Osteoblast (primary cell): ENCODE measurements around the gene INVS. TPM values are rescaled to one million over a fixed set of nuclear protein-coding genes. Genes with fewer than 3 reads are reported as not detected.

Experiments used
- DNase-seq: peaks from one replicate; pipeline ENCODE4 v3.0.0; 2011; ENCODE audit warnings: low spot score, mixed read lengths; ENCODE audit not compliant: insufficient read length; ENCODE audit errors: missing footprints
- H2AFZ ChIP-seq: 2 replicates; pipeline ENCODE4 v1.6.0; 2011; ENCODE audit warnings: mild to moderate bottlenecking, low read length
- H3K27ac ChIP-seq: 2 replicates; pipeline ENCODE4 v1.5.1; 2011; ENCODE audit warnings: mild to moderate bottlenecking, low read depth, low read length, moderate library complexity
- H3K27me3 ChIP-seq: 2 replicates; pipeline ENCODE4 v1.6.0; 2012; ENCODE audit warnings: mild to moderate bottlenecking, control low read depth, inconsistent platforms, low read length, moderate library complexity; ENCODE audit not compliant: insufficient read depth
- H3K36me3 ChIP-seq: 2 replicates; pipeline ENCODE4 v1.5.1; 2011; ENCODE audit warnings: mild to moderate bottlenecking, low read length, control low read depth, moderate library complexity; ENCODE audit not compliant: insufficient read depth
- H3K4me1 ChIP-seq: 2 replicates; pipeline ENCODE4 v1.5.1; 2011; ENCODE audit warnings: mild to moderate bottlenecking, low read length, control low read depth, moderate library complexity; ENCODE audit not compliant: insufficient read depth
- H3K4me2 ChIP-seq: 2 replicates; pipeline ENCODE4 v1.6.0; 2011; ENCODE audit warnings: mild to moderate bottlenecking, low read length; ENCODE audit not compliant: insufficient read depth
- H3K4me3 ChIP-seq: fragments of 200-600 bp; sonication (generic); 3 replicates; pipeline ENCODE4 v1.5.1; 2012; ENCODE audit warnings: mild to moderate bottlenecking, low read length, inconsistent platforms; ENCODE audit not compliant: insufficient read depth
- H3K79me2 ChIP-seq: 2 replicates; pipeline ENCODE4 v1.6.0; 2012; ENCODE audit warnings: mild to moderate bottlenecking, low read length, control low read depth, inconsistent platforms; ENCODE audit not compliant: insufficient read depth
- H3K9me3 ChIP-seq: 2 replicates; pipeline ENCODE4 v1.5.1; 2011; ENCODE audit warnings: low read depth, low read length, control low read depth
- H4K20me1 ChIP-seq: 2 replicates; pipeline ENCODE4 v1.6.0; 2012; ENCODE audit warnings: mild to moderate bottlenecking, low read length, control low read depth; ENCODE audit not compliant: insufficient read depth
- CTCF ChIP-seq: IDR thresholded peaks from 2 replicates; pipeline ENCODE4 v1.5.1; 2011; ENCODE audit warnings: mild to moderate bottlenecking, low read depth, low read length, moderate library complexity; ENCODE audit errors: extremely low read depth
- total RNA-seq: library from RNA; depleted of rRNA; stranded (reverse); fragments of >200 nt; gene quantifications from 2 replicates; pipeline ENCODE4 v1.2.3, GENCODE V29; 2012

INVS gene
- total RNA-seq, 1 donor = 27.1 TPM

DNA sequence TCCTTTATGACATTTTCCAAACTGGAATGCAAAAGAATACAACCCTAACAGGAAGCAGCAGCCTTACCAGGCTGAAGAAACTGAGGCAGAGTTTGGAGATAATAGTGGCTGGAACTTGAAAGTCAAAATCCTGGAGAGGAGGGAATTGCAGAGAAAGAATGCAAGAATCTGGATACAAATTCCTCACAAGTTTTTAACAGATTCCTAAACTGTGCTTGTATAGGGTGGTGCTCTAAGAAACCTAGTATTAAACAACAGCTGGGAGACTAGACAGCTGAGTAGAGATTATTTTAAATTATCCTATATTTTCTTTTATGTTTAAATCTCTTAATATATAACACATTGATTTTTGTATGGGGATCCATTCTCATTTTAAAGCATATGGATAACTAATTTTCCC lies 30.7 kb downstream of the INVS start:
- H3K27ac ChIP-seq = no peak overlapping the region

DNA sequence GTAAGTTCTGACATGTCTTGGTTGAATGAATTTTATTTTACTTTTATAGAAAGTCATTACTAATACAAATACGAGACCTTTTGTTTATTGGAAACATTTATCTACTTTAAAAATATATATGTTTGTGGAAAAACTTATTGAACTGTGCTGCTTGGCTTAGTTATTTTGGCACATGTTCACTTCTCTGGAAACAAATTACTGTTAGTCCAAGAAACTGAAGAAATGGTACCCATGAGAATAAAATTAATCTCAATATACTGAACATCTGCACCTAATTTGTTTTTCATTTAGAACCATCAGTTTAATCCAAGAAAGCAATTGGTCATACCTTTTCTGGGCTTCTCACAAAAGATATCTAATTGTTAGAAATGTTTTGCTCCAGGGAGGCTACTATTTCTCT lies 32.2 kb downstream of the INVS start:
- no peak overlapping the region for H3K27ac ChIP-seq
- no peaks in the 10 kb centered on the region for H3K4me1 ChIP-seq
- H3K79me2 ChIP-seq = no peaks in the 10 kb centered on the region
- TF ChIP-seq CTCF = no peak
- H4K20me1 ChIP-seq = no peaks in the 10 kb centered on the region
- no peaks in the 10 kb centered on the region for H3K27me3 ChIP-seq
- H3K4me3 ChIP-seq = no peak overlapping the region
- H2AFZ ChIP-seq = no peak overlapping the region
- no peak overlapping the region for H3K4me2 ChIP-seq
- no peak for DNase-seq
- no peaks in the 10 kb centered on the region for H3K36me3 ChIP-seq
- no peaks in the 10 kb centered on the region for H3K9me3 ChIP-seq

More for the DNA sequence above, 30.7 kb downstream of the INVS start:
- Histone ChIP-seq H4K20me1 (no peaks in the 10 kb centered on the region), H3K4me1 (no peaks in the 10 kb centered on the region), H3K9me3 (no peaks in the 10 kb centered on the region), H3K79me2 (peaks cover 3% of the 10 kb centered on the region), H3K27me3 (no peaks in the 10 kb centered on the region), H2AFZ (no peak overlapping the region), H3K4me2 (no peak overlapping the region), H3K36me3 (no peaks in the 10 kb centered on the region), H3K4me3 (no peak overlapping the region)
- TF ChIP-seq CTCF = no peak
- no peak for DNase-seq

DNA sequence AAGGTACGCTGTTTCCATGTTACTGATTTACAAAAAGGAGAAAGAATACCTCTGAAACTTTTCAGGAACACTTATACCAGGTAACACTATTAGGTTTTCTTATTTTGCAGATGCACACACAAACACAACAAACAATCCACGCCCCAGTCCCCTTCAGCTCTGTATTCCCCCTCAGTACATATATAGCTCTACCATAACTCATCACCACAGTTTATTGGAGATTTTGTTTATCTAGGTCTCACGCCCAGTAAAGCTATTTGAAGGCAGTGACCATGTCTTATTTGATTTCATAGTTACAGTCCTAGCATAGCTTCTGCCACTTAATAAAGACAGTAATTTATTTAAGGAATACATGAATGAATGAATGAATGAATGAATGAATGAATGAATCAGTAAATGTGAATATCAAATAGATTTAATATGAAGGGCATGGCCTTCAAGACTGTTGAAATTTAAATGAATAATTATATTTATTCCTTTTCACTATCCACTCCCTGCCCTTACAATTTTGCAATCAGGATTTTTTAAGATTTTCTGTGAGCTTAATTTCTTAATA lies 32.9 kb downstream of the INVS start:
- DNase-seq = no peak
- H2AFZ ChIP-seq = no peak overlapping the region
- TF ChIP-seq CTCF = no peak
- no peaks in the 10 kb centered on the region for H3K79me2 ChIP-seq
- no peaks in the 10 kb centered on the region for H3K4me1 ChIP-seq
- H3K4me3 ChIP-seq = no peak overlapping the region
- H3K36me3 ChIP-seq = no peaks in the 10 kb centered on the region
- H3K9me3 ChIP-seq = no peaks in the 10 kb centered on the region
- H3K27ac ChIP-seq = no peak overlapping the region
- no peaks in the 10 kb centered on the region for H4K20me1 ChIP-seq
- H3K27me3 ChIP-seq = no peaks in the 10 kb centered on the region
- H3K4me2 ChIP-seq = no peak overlapping the region

DNA sequence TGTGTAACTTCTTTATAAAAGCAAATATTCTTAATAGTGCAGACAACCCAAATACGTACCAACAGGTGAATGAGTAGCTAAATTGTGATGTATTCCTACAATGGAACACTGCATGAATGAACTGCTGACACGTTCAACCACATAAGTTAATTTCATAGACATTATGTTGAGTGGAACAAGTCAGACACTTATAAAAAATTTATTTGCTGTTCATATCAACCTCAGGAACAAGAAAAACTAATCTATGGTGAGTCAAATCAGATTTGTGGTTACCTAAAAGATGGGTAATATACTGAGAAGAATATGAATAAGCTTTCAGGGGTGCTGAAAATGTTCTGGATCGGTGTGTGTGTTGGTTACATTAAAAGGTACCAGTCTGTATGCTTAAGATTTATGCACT lies 35.7 kb downstream of the INVS start:
- Histone ChIP-seq H3K4me3 (no peak overlapping the region), H3K79me2 (no peaks in the 10 kb centered on the region), H3K9me3 (no peaks in the 10 kb centered on the region), H3K36me3 (no peaks in the 10 kb centered on the region), H3K4me1 (no peaks in the 10 kb centered on the region), H3K27ac (no peak overlapping the region), H2AFZ (no peak overlapping the region), H3K4me2 (no peak overlapping the region), H3K27me3 (no peaks in the 10 kb centered on the region), H4K20me1 (no peaks in the 10 kb centered on the region)
- TF ChIP-seq CTCF = no peak
- DNase-seq = no peak
